Thymus (tissue), 11 donors: ENCODE measurements around the gene NKIRAS1. TPM values are rescaled to one million over a fixed set of nuclear protein-coding genes. Genes with fewer than 3 reads are reported as not detected.
"Not testable (repeated sequence)": the region's sequence is repeated elsewhere in the genome, so short reads cannot be mapped to it uniquely, and the experiment has no call there.

Source experiments
- DNase-seq, 9 donors: peaks; one replicate each; pipeline ENCODE4 v3.0.0-alpha.2; 2013; ENCODE audit warnings: low spot score in 9 of 9, low read depth in 6 of 9, missing footprints in 1 of 9
- H3K27ac ChIP-seq, 2 donors: one replicate each; pipeline ENCODE4 v1.5.1; 2013; ENCODE audit warnings: control low read depth in 1 of 2, low read depth in 1 of 2, low read length in 1 of 2, mild to moderate bottlenecking in 1 of 2, moderate library complexity in 1 of 2
- H3K27me3 ChIP-seq, 2 donors: one replicate each; pipeline ENCODE4 v1.5.1; 2013; ENCODE audit warnings: low read length in 1 of 2; ENCODE audit not compliant: control insufficient read depth in 2 of 2, insufficient read depth in 1 of 2
- H3K36me3 ChIP-seq, 2 donors: one replicate each; pipeline ENCODE4 v1.5.1; 2013; ENCODE audit warnings: low read length in 1 of 2, mild to moderate bottlenecking in 1 of 2, moderate library complexity in 1 of 2; ENCODE audit not compliant: control insufficient read depth in 2 of 2, insufficient read depth in 2 of 2
- H3K4me1 ChIP-seq, 2 donors: one replicate each; pipeline ENCODE4 v1.5.1; 2013; ENCODE audit warnings: low read length in 2 of 2; ENCODE audit not compliant: control insufficient read depth in 2 of 2, insufficient read depth in 2 of 2
- H3K4me3 ChIP-seq, 2 donors: one replicate each; pipeline ENCODE4 v1.5.1; 2013; ENCODE audit warnings: low read length in 2 of 2, control low read depth in 1 of 2, mild to moderate bottlenecking in 1 of 2
- H3K9me3 ChIP-seq, 2 donors: one replicate each; pipeline ENCODE4 v1.5.1; 2013; ENCODE audit warnings: low read length in 1 of 2, mild to moderate bottlenecking in 1 of 2; ENCODE audit not compliant: control insufficient read depth in 2 of 2, insufficient read depth in 1 of 2
- WGBS: extraction: QIAGEN DNeasy Blood & Tissue Kit; methylation state at CpG from one replicate; pipeline ENCODE4 v1.1.7; 2013; 5-methylcytosine and 5-hydroxymethylcytosine counted together
- polyA plus RNA-seq: library from polyadenylated mRNA; stranded (reverse); fragments of 200-250 nt; gene quantifications from one replicate; pipeline ENCODE4 v1.2.3, GENCODE V29; 2013
- total RNA-seq: library from RNA; stranded (reverse); fragments of 120-200 nt; gene quantifications from one replicate; pipeline ENCODE4 v1.2.4, GENCODE V29; 2013
- donor health status: healthy.

The NKIRAS1 gene
- total and polyA plus RNA-seq, 2 donors: 5.3 to 9.7 TPM

DNA sequence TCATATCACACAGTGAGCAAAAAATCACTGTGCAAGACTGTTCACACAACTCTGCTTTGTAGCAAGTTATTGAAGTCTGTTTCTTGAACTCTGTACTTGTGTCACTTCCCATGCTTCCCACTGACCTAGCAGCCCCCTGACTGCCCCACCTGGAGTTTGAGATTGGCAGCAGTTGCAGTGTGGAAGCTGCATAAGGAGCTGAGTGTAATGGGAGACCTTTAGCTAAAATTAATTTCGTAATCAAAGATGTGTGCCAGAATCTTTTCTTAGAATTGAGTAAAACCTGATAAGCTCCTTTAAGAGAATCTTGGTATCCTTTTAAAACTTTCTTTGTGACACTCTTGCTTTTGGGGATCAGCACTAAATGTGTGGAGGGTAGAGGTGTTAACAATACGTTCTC, 42.8 kb downstream of the NKIRAS1 start:
- no peak overlapping the region for H3K27ac ChIP-seq
- H3K4me3 ChIP-seq: no peak overlapping the region
- no peaks in the 10 kb centered on the region for H3K27me3 ChIP-seq
- peaks cover 0 to 5% of the 10 kb centered on the region in 2 donors for H3K9me3 ChIP-seq
- 87% methylated on average over 2 of the region's 2 CpGs for WGBS
- no peak for DNase-seq
- H3K4me1 ChIP-seq: peaks cover 10 to 14% of the 10 kb centered on the region in 2 donors
- no peaks in the 10 kb centered on the region for H3K36me3 ChIP-seq

DNA sequence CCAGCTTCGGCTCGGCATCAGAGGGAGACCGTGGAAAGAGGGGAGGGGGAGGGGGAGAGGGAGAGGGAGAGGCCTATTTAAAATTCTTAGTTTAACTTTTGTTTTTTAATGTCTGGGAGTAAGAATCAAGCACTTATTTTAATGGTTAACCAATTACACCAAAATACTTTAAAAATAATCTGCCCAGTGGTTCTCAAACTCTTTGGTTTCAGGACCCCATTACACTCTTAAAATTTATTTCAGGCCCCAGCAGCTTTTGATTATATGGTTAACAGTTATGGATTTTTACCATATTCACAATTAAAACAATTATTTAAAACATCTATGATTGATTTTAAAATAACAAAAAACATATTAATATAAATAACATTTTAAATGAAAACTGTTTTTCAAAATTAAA, 44.5 kb downstream of the NKIRAS1 start:
- H3K4me1 ChIP-seq: peaks cover 10 to 16% of the 10 kb centered on the region in 2 donors
- 100% methylated on average over 3 of the region's 3 CpGs for WGBS
- no peak for DNase-seq
- no peaks in the 10 kb centered on the region for H3K27me3 ChIP-seq
- no peaks in the 10 kb centered on the region for H3K9me3 ChIP-seq
- no peak overlapping the region for H3K27ac ChIP-seq
- no peak overlapping the region for H3K4me3 ChIP-seq
- no peaks in the 10 kb centered on the region for H3K36me3 ChIP-seq

DNA sequence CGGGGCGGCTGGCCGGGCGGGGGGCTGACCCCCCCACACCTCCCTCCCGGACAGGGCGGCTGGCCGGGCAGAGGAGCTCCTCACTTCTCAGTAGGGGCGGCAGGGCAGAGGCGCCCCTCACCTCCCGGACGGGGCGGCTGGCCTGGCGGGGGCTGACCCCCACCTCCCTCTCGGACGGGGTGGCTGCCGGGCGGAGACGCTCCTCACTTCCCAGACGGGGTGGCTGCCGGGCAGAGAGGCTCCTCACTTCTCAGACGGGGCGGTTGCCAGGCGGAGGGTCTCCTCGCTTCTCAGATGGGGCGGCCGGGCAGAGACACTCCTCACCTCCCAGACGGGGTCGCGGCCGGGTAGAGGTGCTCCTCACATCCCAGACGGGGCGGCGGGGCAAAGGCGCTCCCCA, 45.4 kb downstream of the NKIRAS1 start:
- DNase-seq, H3K36me3 ChIP-seq, H3K4me3 ChIP-seq, H3K27me3 ChIP-seq, H3K27ac ChIP-seq, H3K9me3 ChIP-seq: not testable (repeated sequence)
- WGBS: 94% methylated on average over 32 of the region's 34 CpGs
- peaks cover 10 to 15% of the 10 kb centered on the region in 2 donors for H3K4me1 ChIP-seq

DNA sequence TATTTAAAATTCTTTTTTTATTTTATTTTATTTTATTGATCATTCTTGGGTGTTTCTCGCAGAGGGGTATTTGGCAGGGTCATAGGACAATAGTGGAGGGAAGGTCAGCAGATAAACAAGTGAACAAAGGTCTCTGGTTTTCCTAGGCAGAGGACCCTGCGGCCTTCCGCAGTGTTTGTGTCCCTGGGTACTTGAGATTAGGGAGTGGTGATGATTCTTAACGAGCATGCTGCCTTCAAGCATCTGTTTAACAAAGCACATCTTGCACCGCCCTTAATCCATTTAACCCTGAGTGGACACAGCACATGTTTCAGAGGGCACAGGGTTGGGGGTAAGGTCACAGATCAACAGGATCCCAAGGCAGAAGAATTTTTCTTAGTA, 46.1 kb downstream of the NKIRAS1 start:
- H3K4me1 ChIP-seq: peaks cover 13 to 21% of the 10 kb centered on the region in 2 donors
- H3K27ac ChIP-seq, H3K4me3 ChIP-seq, H3K36me3 ChIP-seq, H3K27me3 ChIP-seq, H3K9me3 ChIP-seq, DNase-seq: not testable (repeated sequence)
- 97% methylated on average over 1 of the region's 5 CpGs for WGBS

DNA sequence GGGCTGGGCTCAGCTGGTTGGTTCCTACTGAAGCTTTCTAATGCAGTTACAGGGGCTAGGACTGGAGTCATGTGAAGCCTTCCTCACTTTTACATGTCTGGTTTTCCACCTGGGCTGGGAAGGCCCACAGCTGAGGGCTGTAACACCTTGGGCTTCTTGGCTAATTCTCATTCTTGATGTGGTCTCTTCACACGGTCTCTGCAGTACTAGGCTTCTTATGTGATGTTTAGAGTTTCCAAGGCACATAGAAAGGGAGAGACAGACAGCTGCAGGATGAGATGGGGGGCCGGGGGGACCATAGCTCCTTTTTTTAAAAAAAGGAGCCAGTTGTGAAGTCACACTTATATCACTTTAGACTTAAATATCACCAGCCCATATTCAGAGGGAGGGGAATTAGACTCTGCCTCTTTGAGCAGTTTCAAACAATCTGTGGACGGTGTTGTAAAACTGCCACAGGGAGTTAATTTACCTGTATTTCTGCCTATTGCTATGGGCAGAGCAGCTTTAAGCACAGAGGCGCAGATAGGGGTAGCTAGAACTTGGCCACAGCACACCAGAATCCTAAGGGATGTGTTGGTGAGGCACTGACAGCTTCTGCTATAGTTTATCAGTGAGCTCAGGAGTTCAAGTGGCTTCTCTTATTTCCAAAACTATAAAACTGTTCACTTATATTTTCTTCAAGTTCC, 46.7 kb downstream of the NKIRAS1 start:
- no peak overlapping the region for H3K4me3 ChIP-seq
- DNase-seq: peak in 5 of 9 donors; percentile 13 to 68 (median 29)
- peaks cover 0 to 4% of the 10 kb centered on the region in 2 donors for H3K36me3 ChIP-seq
- peaks cover 13 to 25% of the 10 kb centered on the region in 2 donors for H3K4me1 ChIP-seq
- H3K27ac ChIP-seq: peak overlapping the region in 1 of 2 donors; percentile 53
- WGBS: 47% methylated on average over 4 of the region's 4 CpGs
- no peaks in the 10 kb centered on the region for H3K9me3 ChIP-seq
- H3K27me3 ChIP-seq: no peaks in the 10 kb centered on the region

DNA sequence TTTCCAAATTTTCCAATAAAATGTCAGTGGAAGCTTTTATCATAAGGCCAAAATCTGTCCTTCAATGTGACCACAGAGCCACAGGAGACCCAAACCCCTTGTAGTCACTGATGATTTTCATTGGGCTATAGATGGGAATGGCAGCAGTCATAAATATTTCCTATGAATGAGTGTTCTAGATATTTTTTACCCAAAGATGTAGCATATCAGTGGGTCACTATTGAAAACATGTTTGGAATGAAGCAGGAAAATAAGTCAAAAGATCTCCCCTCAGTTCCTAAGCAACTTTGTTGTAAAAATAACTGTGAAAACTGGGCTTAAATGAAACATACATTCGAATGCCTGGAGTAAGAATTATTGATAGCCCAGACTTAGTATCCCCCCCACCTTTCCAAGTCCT, 49.0 kb downstream of the NKIRAS1 start:
- H3K4me1 ChIP-seq: peaks cover 15 to 25% of the 10 kb centered on the region in 2 donors
- peaks cover 5 to 6% of the 10 kb centered on the region in 2 donors for H3K36me3 ChIP-seq
- 98% methylated on average over 1 of the region's 1 CpG for WGBS
- no peak overlapping the region for H3K27ac ChIP-seq
- H3K4me3 ChIP-seq: no peak overlapping the region
- no peaks in the 10 kb centered on the region for H3K9me3 ChIP-seq
- DNase-seq: no peak
- no peaks in the 10 kb centered on the region for H3K27me3 ChIP-seq

DNA sequence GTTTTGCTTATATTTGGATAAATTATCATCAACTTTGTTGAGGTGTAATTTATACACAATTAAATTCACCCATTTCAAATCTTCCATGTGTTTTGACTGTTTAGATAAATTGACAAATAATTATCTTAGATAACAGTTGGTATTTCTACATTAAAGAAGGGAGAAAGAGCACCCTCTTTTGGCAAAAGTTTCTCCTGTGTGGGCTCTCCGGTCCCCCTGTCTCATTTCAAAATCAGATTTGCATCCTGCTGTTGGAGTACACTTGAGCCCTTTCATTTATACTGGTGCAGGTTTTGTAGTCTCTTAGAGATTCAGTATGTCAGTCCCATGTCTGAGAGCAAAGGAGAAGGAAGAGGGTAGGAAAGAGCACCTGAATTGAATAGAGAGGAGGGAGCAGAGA, 49.4 kb downstream of the NKIRAS1 start:
- Histone ChIP-seq H3K27ac (no peak overlapping the region), H3K4me3 (no peak overlapping the region), H3K36me3 (peaks cover 5 to 6% of the 10 kb centered on the region in 2 donors), H3K9me3 (no peaks in the 10 kb centered on the region), H3K27me3 (no peaks in the 10 kb centered on the region), H3K4me1 (peaks cover 15 to 25% of the 10 kb centered on the region in 2 donors)
- DNase-seq: no peak
- 81% methylated on average over 1 of the region's 1 CpG for WGBS

DNA sequence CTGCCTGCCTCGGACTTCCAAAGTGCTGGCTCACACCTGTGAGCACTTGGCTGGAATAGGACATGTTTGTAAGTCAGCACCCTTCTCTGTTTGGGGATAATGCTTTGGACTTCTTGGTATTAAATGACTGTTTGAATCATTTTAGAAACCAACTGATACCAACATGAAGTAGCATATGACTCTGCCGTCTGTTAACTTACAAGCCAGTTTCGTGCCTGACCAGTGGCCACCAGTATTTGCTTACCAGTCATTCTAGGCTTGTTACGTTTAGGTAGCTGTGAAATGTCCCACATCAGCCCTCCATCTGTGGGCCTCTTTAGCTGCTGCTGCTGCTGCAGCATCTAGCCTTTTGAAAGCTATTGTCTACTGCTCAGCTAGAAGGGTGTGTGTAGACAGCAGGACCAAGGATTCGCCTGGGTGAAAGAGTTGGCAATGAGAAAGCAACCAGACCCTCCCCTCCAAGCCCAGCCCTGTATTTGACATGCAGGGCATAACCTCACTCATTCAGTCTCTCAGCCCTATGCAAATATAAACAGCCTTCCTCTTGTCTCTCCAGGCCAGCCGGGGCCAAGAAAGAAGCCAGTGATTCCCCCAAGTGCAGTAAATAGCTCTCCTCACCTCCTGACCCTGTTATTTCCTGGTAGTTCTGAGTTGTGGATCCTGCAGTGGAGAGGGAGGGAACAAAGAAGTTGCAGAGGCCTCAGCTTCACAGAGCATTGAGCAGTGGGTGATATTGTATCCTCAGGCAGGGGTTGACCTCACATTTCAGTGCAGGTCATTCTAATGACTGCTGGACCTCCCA, 51.0 kb downstream of the NKIRAS1 start:
- H3K27ac ChIP-seq: peak overlapping the region; percentile 14 to 15
- no peaks in the 10 kb centered on the region for H3K9me3 ChIP-seq
- 92% methylated on average over 6 of the region's 6 CpGs for WGBS
- peaks cover 15 to 29% of the 10 kb centered on the region in 2 donors for H3K4me1 ChIP-seq
- H3K27me3 ChIP-seq: no peaks in the 10 kb centered on the region
- no peak overlapping the region for H3K4me3 ChIP-seq
- no peak for DNase-seq
- peaks cover 6 to 10% of the 10 kb centered on the region in 2 donors for H3K36me3 ChIP-seq

GRCh38 chr3:23864931-23865330, 51.9 kb downstream of the NKIRAS1 start:
- H3K9me3 ChIP-seq: no peaks in the 10 kb centered on the region
- peaks cover 17 to 30% of the 10 kb centered on the region in 2 donors for H3K4me1 ChIP-seq
- 97% methylated on average over 1 of the region's 1 CpG for whole genome bisulfite sequencing
- H3K36me3 ChIP-seq: peaks cover 6 to 10% of the 10 kb centered on the region in 2 donors
- no peak overlapping the region for H3K4me3 ChIP-seq
- no peaks in the 10 kb centered on the region for H3K27me3 ChIP-seq
- no peak for DNase-seq
- no peak overlapping the region for H3K27ac ChIP-seq
